Activated CD4-positive, alpha-beta memory T cell treated with anti-CD3 and anti-CD28 coated beads, Interleukin-2, amount 10 ng/mL, durations not matched to agents 7 days and 5 days (primary cell): Measurements from ENCODE around the gene IFT25. TPM values are rescaled to one million over a fixed set of nuclear protein-coding genes. Genes with fewer than 3 reads are reported as not detected.
A peak's percentile ranks its signal among the peaks of the same experiment; 100 is the strongest.

ENCODE experiments used
- CTCF ChIA-PET: fragments of 350-600 bp; sonication (Branson Sonifier 250); formaldehyde crosslinking; loops from one replicate; lab custom pipeline; 2021; ENCODE audit warnings: antibody characterized with exemption, inconsistent platforms; lab: Charles Lee
- POLR2A ChIA-PET: fragments of 350-600 bp; sonication (Branson Sonifier 250); formaldehyde crosslinking; loops from one replicate; lab custom pipeline; 2021; ENCODE audit warnings: antibody characterized with exemption; lab: Charles Lee
- DNase-seq: peaks from one replicate; pipeline ENCODE4 v3.0.0-alpha.2; 2020
- H3K27ac Mint-ChIP-seq: one replicate; pipeline ENCODE4 v1.8.0; 2021; ENCODE audit warnings: mild to moderate bottlenecking, mixed read lengths
- H3K27me3 Mint-ChIP-seq: one replicate; pipeline ENCODE4 v1.8.0; 2021; ENCODE audit warnings: mixed read lengths
- H3K36me3 Mint-ChIP-seq: one replicate; pipeline ENCODE4 v1.8.0; 2021; ENCODE audit warnings: low read depth, mixed read lengths
- H3K4me1 Mint-ChIP-seq: one replicate; pipeline ENCODE4 v1.8.0; 2021; ENCODE audit warnings: mixed read lengths
- H3K4me3 Mint-ChIP-seq: one replicate; pipeline ENCODE4 v1.8.0; 2021; ENCODE audit warnings: mild to moderate bottlenecking, mixed read lengths
- H3K9me3 Mint-ChIP-seq: one replicate; pipeline ENCODE4 v1.8.0; 2021; ENCODE audit warnings: mixed read lengths
- total RNA-seq, 2 experiments: library from RNA; stranded (reverse); gene quantifications; one replicate each; pipeline ENCODE4 v1.2.3, GENCODE V29; 2021

The IFT25 gene
- total RNA-seq, 2 experiments from 2014 or later = 60.2 to 63.2 TPM

- H3K4me1 Mint-ChIP-seq = peaks cover 20% of the 10 kb centered on the region
- ChIA-PET CTCF (no interaction called here), POLR2A (no interaction called here)
- H3K9me3 Mint-ChIP-seq = peaks cover 3% of the 10 kb centered on the region
- no peak for DNase-seq
- no peak overlapping the region for H3K4me3 Mint-ChIP-seq
- no peaks in the 10 kb centered on the region for H3K27me3 Mint-ChIP-seq
- no peak overlapping the region for H3K27ac Mint-ChIP-seq
- peaks cover 69% of the 10 kb centered on the region for H3K36me3 Mint-ChIP-seq
These were observed 7.2 kb downstream of the IFT25 start for GRCh38 chr1:53938136-53938830.

GRCh38 chr1:53936430-53936829 is 9.1 kb downstream of the IFT25 start:
- peaks cover 11% of the 10 kb centered on the region for H3K4me1 Mint-ChIP-seq
- peaks cover 5% of the 10 kb centered on the region for H3K9me3 Mint-ChIP-seq
- no peak overlapping the region for H3K4me3 Mint-ChIP-seq
- ChIA-PET POLR2A (interaction anchor here (1.1 kb wide), 1 partner anchor 9 kb away, joined by 6 read pairs; the partner anchor contains the start of genes IFT25 and LRRC42), CTCF (interaction anchor here (1.2 to 2.0 kb wide), 2 partner anchors 23 to 76 kb away, joined by 3 to 5 read pairs; no protein-coding TSS in a partner anchor)
- no peak overlapping the region for H3K27ac Mint-ChIP-seq
- peaks cover 74% of the 10 kb centered on the region for H3K36me3 Mint-ChIP-seq
- DNase-seq = no peak
- H3K27me3 Mint-ChIP-seq = no peaks in the 10 kb centered on the region

- Mint-ChIP-seq H3K27ac (no peak overlapping the region), H3K4me3 (no peak overlapping the region), H3K9me3 (peaks cover 5% of the 10 kb centered on the region), H3K36me3 (peaks cover 75% of the 10 kb centered on the region), H3K4me1 (peaks cover 5% of the 10 kb centered on the region), H3K27me3 (no peaks in the 10 kb centered on the region)
- POLR2A ChIA-PET = interaction anchor here (1.4 kb wide), 1 partner anchor 11 kb away, joined by 9 read pairs; the partner anchor contains the start of genes IFT25 and LRRC42
- DNase-seq = no peak
- CTCF ChIA-PET = interaction anchor here (1.3 kb wide), 1 partner anchor 22 kb away, joined by 3 read pairs; no protein-coding TSS in a partner anchor
These were observed 11.2 kb downstream of the IFT25 start for GRCh38 chr1:53934170-53934765.

- peaks cover 5% of the 10 kb centered on the region for H3K9me3 Mint-ChIP-seq
- H3K27ac Mint-ChIP-seq = no peak overlapping the region
- no peak overlapping the region for H3K4me3 Mint-ChIP-seq
- H3K27me3 Mint-ChIP-seq = no peaks in the 10 kb centered on the region
- H3K36me3 Mint-ChIP-seq = peaks cover 78% of the 10 kb centered on the region
- CTCF ChIA-PET = interaction anchor here (1.9 to 2.1 kb wide), 2 partner anchors 14 to 53 kb away, joined by 4 to 6 read pairs; partner anchors contain the start of gene IFT25
- H3K4me1 Mint-ChIP-seq = peaks cover 2% of the 10 kb centered on the region
- no peak for DNase-seq
- POLR2A ChIA-PET = no interaction called here
These were observed 14.0 kb downstream of the IFT25 start for GRCh38 chr1:53931523-53931922.

GRCh38 chr1:53930932-53931331 is 14.6 kb downstream of the IFT25 start:
- Mint-ChIP-seq H3K9me3 (peaks cover 5% of the 10 kb centered on the region), H3K4me1 (peaks cover 2% of the 10 kb centered on the region), H3K36me3 (peaks cover 75% of the 10 kb centered on the region), H3K27me3 (no peaks in the 10 kb centered on the region), H3K4me3 (no peak overlapping the region), H3K27ac (no peak overlapping the region)
- no peak for DNase-seq
- POLR2A ChIA-PET = no interaction called here
- CTCF ChIA-PET = interaction anchor here (2.1 kb wide), 1 partner anchor 14 kb away, joined by 6 read pairs; the partner anchor contains the start of gene IFT25

- ChIA-PET POLR2A (interaction anchor here (0.9 kb wide), 1 partner anchor 15 kb away, joined by 3 read pairs; no protein-coding TSS in a partner anchor), CTCF (interaction anchor here (2.1 kb wide), 1 partner anchor 16 kb away, joined by 6 read pairs; the partner anchor contains the start of gene IFT25)
- Mint-ChIP-seq H3K27me3 (no peaks in the 10 kb centered on the region), H3K36me3 (peaks cover 71% of the 10 kb centered on the region), H3K9me3 (peaks cover 2% of the 10 kb centered on the region), H3K4me3 (no peak overlapping the region), H3K27ac (no peak overlapping the region), H3K4me1 (peaks cover 2% of the 10 kb centered on the region)
- no peak for DNase-seq
These were observed 16.1 kb downstream of the IFT25 start for GRCh38 chr1:53929246-53929960.

GRCh38 chr1:53927376-53927881 is 18.1 kb downstream of the IFT25 start:
- POLR2A ChIA-PET = no interaction called here
- CTCF ChIA-PET = interaction anchor here (0.8 to 1.2 kb wide), 4 partner anchors 18 to 67 kb away, joined by 3 read pairs; partner anchors contain the start of gene IFT25
- H3K4me1 Mint-ChIP-seq = peaks cover 2% of the 10 kb centered on the region

GRCh38 chr1:53919675-53920066 is 25.8 kb downstream of the IFT25 start:
- Mint-ChIP-seq H3K36me3 (peaks cover 41% of the 10 kb centered on the region), H3K4me3 (no peak overlapping the region), H3K9me3 (no peaks in the 10 kb centered on the region), H3K4me1 (peaks cover 36% of the 10 kb centered on the region), H3K27ac (peak overlapping the region; percentile 85), H3K27me3 (no peaks in the 10 kb centered on the region)
- ChIA-PET POLR2A (interaction anchor here (0.6 to 1.5 kb wide), 2 partner anchors 25 to 27 kb away, joined by 3 read pairs; partner anchors contain the start of gene LRRC42), CTCF (interaction anchor here (0.7 kb wide), 1 partner anchor 646 kb away, joined by 3 read pairs; no protein-coding TSS in a partner anchor)
- peak; percentile 24 for DNase-seq

More at GRCh38 chr1:53927376-53927881, 18.1 kb downstream of the IFT25 start:
- no peak overlapping the region for H3K27ac Mint-ChIP-seq
- H3K4me3 Mint-ChIP-seq = no peak overlapping the region
- peaks cover 2% of the 10 kb centered on the region for H3K9me3 Mint-ChIP-seq
- no peaks in the 10 kb centered on the region for H3K27me3 Mint-ChIP-seq
- H3K36me3 Mint-ChIP-seq = peaks cover 70% of the 10 kb centered on the region
- no peak for DNase-seq

- Mint-ChIP-seq H3K27me3 (no peaks in the 10 kb centered on the region), H3K27ac (peak overlapping the region; percentile 85), H3K4me1 (peaks cover 36% of the 10 kb centered on the region), H3K4me3 (no peak overlapping the region), H3K36me3 (peaks cover 29% of the 10 kb centered on the region), H3K9me3 (no peaks in the 10 kb centered on the region)
- ChIA-PET CTCF (interaction anchor here (0.6 kb wide), 1 partner anchor 29 kb away, joined by 3 read pairs; no protein-coding TSS in a partner anchor), POLR2A (interaction anchor here (1.0 to 1.5 kb wide), 3 partner anchors 19 to 29 kb away, joined by 3 read pairs; partner anchors contain the start of genes LRRC42 and YIPF1)
- no peak for DNase-seq
These were observed 27.2 kb downstream of the IFT25 start for GRCh38 chr1:53918343-53918742.

GRCh38 chr1:53913352-53914033 is 32.0 kb downstream of the IFT25 start:
- Mint-ChIP-seq H3K4me3 (no peak overlapping the region), H3K27ac (no peak overlapping the region), H3K9me3 (no peaks in the 10 kb centered on the region), H3K36me3 (peaks cover 19% of the 10 kb centered on the region), H3K27me3 (no peaks in the 10 kb centered on the region), H3K4me1 (peaks cover 16% of the 10 kb centered on the region)
- DNase-seq = no peak
- ChIA-PET POLR2A (no interaction called here), CTCF (interaction anchor here (0.7 kb wide), 1 partner anchor 46 kb away, joined by 3 read pairs; no protein-coding TSS in a partner anchor)

GRCh38 chr1:53911442-53911841 is 34.1 kb downstream of the IFT25 start:
- Mint-ChIP-seq H3K27me3 (no peaks in the 10 kb centered on the region), H3K4me1 (peaks cover 9% of the 10 kb centered on the region), H3K36me3 (peaks cover 12% of the 10 kb centered on the region), H3K9me3 (no peaks in the 10 kb centered on the region), H3K27ac (no peak overlapping the region), H3K4me3 (no peak overlapping the region)
- ChIA-PET CTCF (interaction anchor here (1.0 kb wide), 1 partner anchor 37 kb away, joined by 3 read pairs; no protein-coding TSS in a partner anchor), POLR2A (interaction anchor here (1.1 kb wide), 1 partner anchor 11 kb away, joined by 3 read pairs; no protein-coding TSS in a partner anchor)
- DNase-seq = no peak
